ENCODE data around the gene GNG8.

DNA sequence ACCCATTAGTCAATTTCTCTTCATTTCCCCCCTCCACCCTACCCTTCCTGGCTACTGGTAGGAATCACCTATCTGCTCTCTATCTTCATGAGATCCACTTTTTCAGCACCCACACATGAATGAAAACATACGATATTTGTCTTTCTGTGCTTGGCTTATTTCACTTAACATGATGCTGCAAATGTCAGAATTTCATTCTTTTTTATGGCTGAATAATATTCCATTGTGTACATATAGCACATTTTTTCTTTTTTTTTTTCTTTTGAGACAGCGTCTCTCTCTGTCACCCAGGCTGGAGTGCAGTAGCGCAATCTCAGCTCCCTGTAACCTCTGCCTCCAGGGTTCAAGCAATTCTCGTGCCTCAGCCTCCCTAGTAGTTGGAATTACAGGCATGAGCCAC, 44.7 kb downstream of the GNG8 start:
- TF ChIP-seq, protein P1, sequence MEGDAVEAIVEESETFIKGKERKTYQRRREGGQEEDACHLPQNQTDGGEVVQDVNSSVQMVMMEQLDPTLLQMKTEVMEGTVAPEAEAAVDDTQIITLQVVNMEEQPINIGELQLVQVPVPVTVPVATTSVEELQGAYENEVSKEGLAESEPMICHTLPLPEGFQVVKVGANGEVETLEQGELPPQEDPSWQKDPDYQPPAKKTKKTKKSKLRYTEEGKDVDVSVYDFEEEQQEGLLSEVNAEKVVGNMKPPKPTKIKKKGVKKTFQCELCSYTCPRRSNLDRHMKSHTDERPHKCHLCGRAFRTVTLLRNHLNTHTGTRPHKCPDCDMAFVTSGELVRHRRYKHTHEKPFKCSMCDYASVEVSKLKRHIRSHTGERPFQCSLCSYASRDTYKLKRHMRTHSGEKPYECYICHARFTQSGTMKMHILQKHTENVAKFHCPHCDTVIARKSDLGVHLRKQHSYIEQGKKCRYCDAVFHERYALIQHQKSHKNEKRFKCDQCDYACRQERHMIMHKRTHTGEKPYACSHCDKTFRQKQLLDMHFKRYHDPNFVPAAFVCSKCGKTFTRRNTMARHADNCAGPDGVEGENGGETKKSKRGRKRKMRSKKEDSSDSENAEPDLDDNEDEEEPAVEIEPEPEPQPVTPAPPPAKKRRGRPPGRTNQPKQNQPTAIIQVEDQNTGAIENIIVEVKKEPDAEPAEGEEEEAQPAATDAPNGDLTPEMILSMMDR (IDR thresholded peaks at IDR 0.05), result no peak
- TF ChIP-seq POLR2AphosphoS5 (IDR thresholded peaks at IDR 0.05), result no peak
